ENCODE results near the gene PLCH2.

DNA sequence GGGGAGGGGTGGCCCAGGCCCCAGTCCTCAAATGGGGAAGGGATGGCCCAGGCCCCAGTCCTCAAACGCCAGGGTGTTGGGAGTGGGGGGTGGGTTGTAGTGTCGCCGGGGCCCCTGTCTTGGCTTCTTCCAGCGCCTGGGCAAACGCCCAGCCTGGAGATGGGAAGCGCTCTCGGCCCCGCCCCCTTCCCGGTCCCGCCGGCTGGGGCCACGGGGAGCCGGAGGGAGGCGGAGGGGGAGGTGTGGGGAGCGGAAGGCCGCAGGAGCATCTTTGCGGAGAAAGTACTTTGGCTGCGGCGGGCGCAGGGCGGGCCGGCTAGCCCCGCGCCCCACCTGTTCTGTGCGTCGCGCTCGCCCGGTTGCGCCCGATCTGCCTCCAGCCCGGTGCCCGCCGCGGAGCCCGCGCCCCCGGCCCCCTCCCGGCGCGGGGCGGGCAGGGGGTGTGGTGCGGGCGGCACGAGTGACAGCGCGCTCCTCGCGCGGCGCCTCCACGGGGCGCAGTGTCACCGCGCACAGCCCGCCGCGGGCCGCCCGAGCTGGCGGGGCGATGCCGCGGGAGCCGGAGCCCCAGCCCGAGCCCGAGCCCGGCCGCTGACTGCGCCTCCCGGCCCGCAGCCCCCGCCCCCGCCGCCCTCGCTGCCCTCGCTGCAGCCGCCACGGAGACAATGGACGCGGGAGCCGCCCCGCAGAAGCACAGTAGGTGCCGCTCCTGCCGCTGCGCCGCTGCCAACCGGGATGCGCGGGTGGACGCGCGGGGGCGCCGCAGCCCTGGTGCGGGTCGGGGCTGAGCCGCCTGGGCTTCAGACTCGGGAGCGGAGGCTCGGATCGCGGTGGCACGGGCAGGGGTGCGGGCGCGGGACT is 32.6 kb upstream of the PLCH2 start:
- TF ChIP-seq, protein P1, sequence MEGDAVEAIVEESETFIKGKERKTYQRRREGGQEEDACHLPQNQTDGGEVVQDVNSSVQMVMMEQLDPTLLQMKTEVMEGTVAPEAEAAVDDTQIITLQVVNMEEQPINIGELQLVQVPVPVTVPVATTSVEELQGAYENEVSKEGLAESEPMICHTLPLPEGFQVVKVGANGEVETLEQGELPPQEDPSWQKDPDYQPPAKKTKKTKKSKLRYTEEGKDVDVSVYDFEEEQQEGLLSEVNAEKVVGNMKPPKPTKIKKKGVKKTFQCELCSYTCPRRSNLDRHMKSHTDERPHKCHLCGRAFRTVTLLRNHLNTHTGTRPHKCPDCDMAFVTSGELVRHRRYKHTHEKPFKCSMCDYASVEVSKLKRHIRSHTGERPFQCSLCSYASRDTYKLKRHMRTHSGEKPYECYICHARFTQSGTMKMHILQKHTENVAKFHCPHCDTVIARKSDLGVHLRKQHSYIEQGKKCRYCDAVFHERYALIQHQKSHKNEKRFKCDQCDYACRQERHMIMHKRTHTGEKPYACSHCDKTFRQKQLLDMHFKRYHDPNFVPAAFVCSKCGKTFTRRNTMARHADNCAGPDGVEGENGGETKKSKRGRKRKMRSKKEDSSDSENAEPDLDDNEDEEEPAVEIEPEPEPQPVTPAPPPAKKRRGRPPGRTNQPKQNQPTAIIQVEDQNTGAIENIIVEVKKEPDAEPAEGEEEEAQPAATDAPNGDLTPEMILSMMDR (IDR thresholded peaks at IDR 0.05; ENCODE audit: low read depth, low read length, missing input control): no peak
- no peak for TF ChIP-seq RAD21 (IDR thresholded peaks at IDR 0.05)
- TF ChIP-seq, protein P2, sequence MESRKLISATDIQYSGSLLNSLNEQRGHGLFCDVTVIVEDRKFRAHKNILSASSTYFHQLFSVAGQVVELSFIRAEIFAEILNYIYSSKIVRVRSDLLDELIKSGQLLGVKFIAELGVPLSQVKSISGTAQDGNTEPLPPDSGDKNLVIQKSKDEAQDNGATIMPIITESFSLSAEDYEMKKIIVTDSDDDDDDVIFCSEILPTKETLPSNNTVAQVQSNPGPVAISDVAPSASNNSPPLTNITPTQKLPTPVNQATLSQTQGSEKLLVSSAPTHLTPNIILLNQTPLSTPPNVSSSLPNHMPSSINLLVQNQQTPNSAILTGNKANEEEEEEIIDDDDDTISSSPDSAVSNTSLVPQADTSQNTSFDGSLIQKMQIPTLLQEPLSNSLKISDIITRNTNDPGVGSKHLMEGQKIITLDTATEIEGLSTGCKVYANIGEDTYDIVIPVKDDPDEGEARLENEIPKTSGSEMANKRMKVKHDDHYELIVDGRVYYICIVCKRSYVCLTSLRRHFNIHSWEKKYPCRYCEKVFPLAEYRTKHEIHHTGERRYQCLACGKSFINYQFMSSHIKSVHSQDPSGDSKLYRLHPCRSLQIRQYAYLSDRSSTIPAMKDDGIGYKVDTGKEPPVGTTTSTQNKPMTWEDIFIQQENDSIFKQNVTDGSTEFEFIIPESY (IDR thresholded peaks at IDR 0.05): no peak
- TF ChIP-seq, protein P3, sequence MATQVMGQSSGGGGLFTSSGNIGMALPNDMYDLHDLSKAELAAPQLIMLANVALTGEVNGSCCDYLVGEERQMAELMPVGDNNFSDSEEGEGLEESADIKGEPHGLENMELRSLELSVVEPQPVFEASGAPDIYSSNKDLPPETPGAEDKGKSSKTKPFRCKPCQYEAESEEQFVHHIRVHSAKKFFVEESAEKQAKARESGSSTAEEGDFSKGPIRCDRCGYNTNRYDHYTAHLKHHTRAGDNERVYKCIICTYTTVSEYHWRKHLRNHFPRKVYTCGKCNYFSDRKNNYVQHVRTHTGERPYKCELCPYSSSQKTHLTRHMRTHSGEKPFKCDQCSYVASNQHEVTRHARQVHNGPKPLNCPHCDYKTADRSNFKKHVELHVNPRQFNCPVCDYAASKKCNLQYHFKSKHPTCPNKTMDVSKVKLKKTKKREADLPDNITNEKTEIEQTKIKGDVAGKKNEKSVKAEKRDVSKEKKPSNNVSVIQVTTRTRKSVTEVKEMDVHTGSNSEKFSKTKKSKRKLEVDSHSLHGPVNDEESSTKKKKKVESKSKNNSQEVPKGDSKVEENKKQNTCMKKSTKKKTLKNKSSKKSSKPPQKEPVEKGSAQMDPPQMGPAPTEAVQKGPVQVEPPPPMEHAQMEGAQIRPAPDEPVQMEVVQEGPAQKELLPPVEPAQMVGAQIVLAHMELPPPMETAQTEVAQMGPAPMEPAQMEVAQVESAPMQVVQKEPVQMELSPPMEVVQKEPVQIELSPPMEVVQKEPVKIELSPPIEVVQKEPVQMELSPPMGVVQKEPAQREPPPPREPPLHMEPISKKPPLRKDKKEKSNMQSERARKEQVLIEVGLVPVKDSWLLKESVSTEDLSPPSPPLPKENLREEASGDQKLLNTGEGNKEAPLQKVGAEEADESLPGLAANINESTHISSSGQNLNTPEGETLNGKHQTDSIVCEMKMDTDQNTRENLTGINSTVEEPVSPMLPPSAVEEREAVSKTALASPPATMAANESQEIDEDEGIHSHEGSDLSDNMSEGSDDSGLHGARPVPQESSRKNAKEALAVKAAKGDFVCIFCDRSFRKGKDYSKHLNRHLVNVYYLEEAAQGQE (IDR thresholded peaks at IDR 0.05): no peak
- TF ChIP-seq YY1 (IDR thresholded peaks at IDR 0.05): no peak
- TF ChIP-seq, protein P4, sequence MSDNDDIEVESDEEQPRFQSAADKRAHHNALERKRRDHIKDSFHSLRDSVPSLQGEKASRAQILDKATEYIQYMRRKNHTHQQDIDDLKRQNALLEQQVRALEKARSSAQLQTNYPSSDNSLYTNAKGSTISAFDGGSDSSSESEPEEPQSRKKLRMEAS (IDR thresholded peaks at IDR 0.05): no peak

All from liver (tissue), 3 donors.